ENCODE measurements around the gene DTYMK. TPM values are rescaled to one million over a fixed set of nuclear protein-coding genes. Genes with fewer than 3 reads are reported as not detected.

DTYMK gene
- total RNA-seq, 4 donors from 2014 or later: 7.7 to 18.7 (median 11.0) TPM

DNA sequence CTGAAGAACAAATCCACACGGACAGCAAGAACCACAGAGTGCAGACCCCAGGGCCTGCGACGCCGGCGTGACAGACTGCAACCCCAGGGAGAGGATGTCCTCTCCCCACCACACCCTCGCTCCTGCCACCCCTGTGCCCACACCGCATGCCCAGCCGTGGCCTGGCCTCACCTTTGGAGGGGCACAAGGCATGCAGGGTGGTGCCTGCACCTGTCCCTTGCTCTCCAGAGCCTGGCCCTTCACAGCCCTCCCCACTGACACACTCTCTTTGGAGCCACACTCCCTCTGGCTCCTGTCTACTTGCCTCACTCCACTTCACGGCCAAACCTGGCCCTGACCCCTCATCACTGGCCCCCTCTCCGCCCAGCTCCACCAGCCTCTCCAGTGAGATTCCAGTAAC lies 58.9 kb downstream of the DTYMK start:
- TF ChIP-seq EP300 (IDR thresholded peaks at IDR 0.05) (no peak), POLR2A (IDR thresholded peaks at IDR 0.05) (no peak), POLR2AphosphoS5 (IDR thresholded peaks at IDR 0.05) (no peak)
- TF ChIP-seq, protein P1, sequence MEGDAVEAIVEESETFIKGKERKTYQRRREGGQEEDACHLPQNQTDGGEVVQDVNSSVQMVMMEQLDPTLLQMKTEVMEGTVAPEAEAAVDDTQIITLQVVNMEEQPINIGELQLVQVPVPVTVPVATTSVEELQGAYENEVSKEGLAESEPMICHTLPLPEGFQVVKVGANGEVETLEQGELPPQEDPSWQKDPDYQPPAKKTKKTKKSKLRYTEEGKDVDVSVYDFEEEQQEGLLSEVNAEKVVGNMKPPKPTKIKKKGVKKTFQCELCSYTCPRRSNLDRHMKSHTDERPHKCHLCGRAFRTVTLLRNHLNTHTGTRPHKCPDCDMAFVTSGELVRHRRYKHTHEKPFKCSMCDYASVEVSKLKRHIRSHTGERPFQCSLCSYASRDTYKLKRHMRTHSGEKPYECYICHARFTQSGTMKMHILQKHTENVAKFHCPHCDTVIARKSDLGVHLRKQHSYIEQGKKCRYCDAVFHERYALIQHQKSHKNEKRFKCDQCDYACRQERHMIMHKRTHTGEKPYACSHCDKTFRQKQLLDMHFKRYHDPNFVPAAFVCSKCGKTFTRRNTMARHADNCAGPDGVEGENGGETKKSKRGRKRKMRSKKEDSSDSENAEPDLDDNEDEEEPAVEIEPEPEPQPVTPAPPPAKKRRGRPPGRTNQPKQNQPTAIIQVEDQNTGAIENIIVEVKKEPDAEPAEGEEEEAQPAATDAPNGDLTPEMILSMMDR (IDR thresholded peaks at IDR 0.05): no peak
- no peaks in the 10 kb centered on the region for H3K27me3 ChIP-seq
- H3K9me3 ChIP-seq: no peaks in the 10 kb centered on the region
- H3K4me3 ChIP-seq: no peak overlapping the region
- ATAC-seq: no peak
- WGBS, 2 donors (ENCODE audit: low coverage in 1 of 2): 92% methylated on average over 10 of the region's 10 CpGs; no CpG with 5 or more reads in 1 of the 2 donors
- H3K36me3 ChIP-seq: peaks cover 0 to 43% of the 10 kb centered on the region in 2 donors
- peaks cover 0 to 28% (median 0%) of the 10 kb centered on the region in 3 donors for H3K4me1 ChIP-seq
- H3K27ac ChIP-seq: no peak overlapping the region

Other genes with a start within 250 kb of the DTYMK start
- 100 to 1,000 TPM; 125 to 234 (median 174) TPM for gene STK25, start 178.2 kb downstream of the DTYMK start, total RNA-seq
- 100 to 1,000 TPM in 1 of 4 donors, 10 to 100 TPM in 3; 46.0 to 128 (median 66.3) TPM for gene BOK, start 128.1 kb downstream of the DTYMK start, total RNA-seq
- 10 to 100 TPM; 36.0 to 68.4 (median 43.0) TPM for gene THAP4, start 49.7 kb downstream of the DTYMK start, total RNA-seq
- gene ATG4B, start 49.1 kb downstream of the DTYMK start, total RNA-seq: 10 to 100 TPM; 44.2 to 72.1 (median 66.0) TPM
- 10 to 100 TPM; 18.0 to 46.7 (median 35.5) TPM for gene ING5, start 15.2 kb upstream of the DTYMK start, total RNA-seq
- 10 to 100 TPM; 12.5 to 21.8 (median 13.3) TPM for gene D2HGDH, start 47.8 kb upstream of the DTYMK start, total RNA-seq
- under 1 TPM in 1 of 4 donors, not detected in 3; 0.40 TPM for gene GAL3ST2, start 90.0 kb upstream of the DTYMK start, total RNA-seq
- gene NEU4, start 122.4 kb upstream of the DTYMK start, total RNA-seq: 1 to 10 TPM in 1 of 4 donors, under 1 TPM in 1, not detected in 2; 0.47 to 2.0 TPM
- gene PDCD1, start 172.1 kb upstream of the DTYMK start, total RNA-seq: under 1 TPM in 2 of 4 donors, not detected in 2; 0.19 to 0.54 TPM
- gene RTP5, start 182.9 kb upstream of the DTYMK start, total RNA-seq: not detected

Measured in gastroesophageal sphincter (tissue), 4 donors.